Chondrocyte (in vitro differentiated cells): ENCODE data around the gene NOG. TPM values are rescaled to one million over a fixed set of nuclear protein-coding genes. Genes with fewer than 3 reads are reported as not detected.

Source experiments
- DNase-seq: peaks from one replicate; pipeline ENCODE4 v3.0.0; 2021; ENCODE audit warnings: mixed read lengths, low spot score
- H3K27ac Mint-ChIP-seq: one replicate; pipeline ENCODE4 v1.8.0; 2021; ENCODE audit warnings: mild to moderate bottlenecking, moderate library complexity, mixed read lengths; ENCODE audit not compliant: unreplicated experiment
- H3K27me3 Mint-ChIP-seq: 2 replicates; pipeline ENCODE4 v1.8.0; 2021; ENCODE audit warnings: low read depth, mixed read lengths
- H3K36me3 Mint-ChIP-seq: 2 replicates; pipeline ENCODE4 v1.8.0; 2021; ENCODE audit warnings: low read depth, mixed read lengths
- H3K4me1 Mint-ChIP-seq: 2 replicates; pipeline ENCODE4 v1.8.0; 2021; ENCODE audit warnings: low read depth, mild to moderate bottlenecking, mixed read lengths
- H3K4me3 Mint-ChIP-seq: one replicate; pipeline ENCODE4 v1.8.0; 2021; ENCODE audit warnings: mild to moderate bottlenecking, moderate library complexity, mixed read lengths; ENCODE audit not compliant: unreplicated experiment
- H3K9me3 Mint-ChIP-seq: 2 replicates; pipeline ENCODE4 v1.8.0; 2021; ENCODE audit warnings: low read depth, mixed read lengths
- total RNA-seq: library from RNA; stranded (reverse); gene quantifications from 3 replicates; pipeline ENCODE4 v1.2.1, GENCODE V29; 2021
- TF ChIP-seq, protein P1 (sequence below): fragments of 200-600 bp; sonication (generic); IDR thresholded peaks from 2 replicates; pipeline ENCODE4 v1.5.0; 2021; ENCODE audit warnings: antibody characterized with exemption, mild to moderate bottlenecking, moderate library complexity

The NOG gene
- total RNA-seq, 1 donor from 2014 or later: 1.4 TPM

DNA sequence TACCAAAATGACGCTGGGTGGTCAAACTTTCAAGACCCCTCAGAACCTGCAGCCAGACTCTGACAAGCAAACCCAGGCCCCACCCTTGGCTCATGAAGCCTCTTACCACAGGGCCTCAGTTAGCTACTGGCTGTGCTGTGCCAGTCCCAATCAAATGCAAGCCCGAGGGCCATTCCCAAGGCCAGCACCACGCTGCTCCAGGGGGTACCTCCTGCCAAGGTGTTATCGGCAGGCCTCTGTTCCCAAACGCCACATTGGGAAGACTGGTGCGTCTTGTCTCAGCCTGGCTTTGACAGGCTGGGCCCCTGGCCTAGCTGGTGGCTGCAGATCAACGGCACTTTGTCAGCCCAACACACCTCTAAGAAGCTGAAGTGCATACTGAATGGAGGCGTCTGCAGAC is 35.8 kb upstream of the NOG start:
- DNase-seq: no peak
- Mint-ChIP-seq H3K36me3 (no peaks in the 10 kb centered on the region), H3K27ac (no peak overlapping the region), H3K4me1 (no peaks in the 10 kb centered on the region), H3K9me3 (peaks cover 9% of the 10 kb centered on the region), H3K4me3 (no peak overlapping the region), H3K27me3 (peaks cover 2% of the 10 kb centered on the region)
- TF ChIP-seq, protein P1, sequence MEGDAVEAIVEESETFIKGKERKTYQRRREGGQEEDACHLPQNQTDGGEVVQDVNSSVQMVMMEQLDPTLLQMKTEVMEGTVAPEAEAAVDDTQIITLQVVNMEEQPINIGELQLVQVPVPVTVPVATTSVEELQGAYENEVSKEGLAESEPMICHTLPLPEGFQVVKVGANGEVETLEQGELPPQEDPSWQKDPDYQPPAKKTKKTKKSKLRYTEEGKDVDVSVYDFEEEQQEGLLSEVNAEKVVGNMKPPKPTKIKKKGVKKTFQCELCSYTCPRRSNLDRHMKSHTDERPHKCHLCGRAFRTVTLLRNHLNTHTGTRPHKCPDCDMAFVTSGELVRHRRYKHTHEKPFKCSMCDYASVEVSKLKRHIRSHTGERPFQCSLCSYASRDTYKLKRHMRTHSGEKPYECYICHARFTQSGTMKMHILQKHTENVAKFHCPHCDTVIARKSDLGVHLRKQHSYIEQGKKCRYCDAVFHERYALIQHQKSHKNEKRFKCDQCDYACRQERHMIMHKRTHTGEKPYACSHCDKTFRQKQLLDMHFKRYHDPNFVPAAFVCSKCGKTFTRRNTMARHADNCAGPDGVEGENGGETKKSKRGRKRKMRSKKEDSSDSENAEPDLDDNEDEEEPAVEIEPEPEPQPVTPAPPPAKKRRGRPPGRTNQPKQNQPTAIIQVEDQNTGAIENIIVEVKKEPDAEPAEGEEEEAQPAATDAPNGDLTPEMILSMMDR: no peak

DNA sequence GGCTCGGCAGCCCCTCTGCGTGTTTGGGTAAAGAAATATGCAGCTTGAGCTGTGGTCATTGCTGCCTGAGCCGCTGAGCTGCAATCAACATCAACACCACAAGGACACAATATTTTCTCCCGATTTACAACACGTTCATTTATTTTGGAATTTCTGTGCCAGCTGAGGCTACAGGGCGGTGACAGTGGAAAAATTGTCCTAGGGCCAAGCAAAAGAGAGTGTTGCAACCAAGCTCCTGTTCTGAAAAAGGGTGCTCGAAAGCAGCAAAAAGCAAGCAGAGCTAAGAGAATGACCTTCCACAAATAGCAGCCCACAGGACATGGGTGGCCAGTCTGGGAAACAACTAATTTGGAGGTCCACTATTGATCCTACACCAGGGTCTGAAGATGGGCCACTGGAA is 35.4 kb upstream of the NOG start:
- TF ChIP-seq, protein P1: no peak
- no peaks in the 10 kb centered on the region for H3K4me1 Mint-ChIP-seq
- peaks cover 9% of the 10 kb centered on the region for H3K9me3 Mint-ChIP-seq
- no peak overlapping the region for H3K27ac Mint-ChIP-seq
- no peak overlapping the region for H3K4me3 Mint-ChIP-seq
- H3K36me3 Mint-ChIP-seq: no peaks in the 10 kb centered on the region
- DNase-seq: no peak
- H3K27me3 Mint-ChIP-seq: peaks cover 2% of the 10 kb centered on the region

GRCh38 chr17:56570199-56570598 is 23.3 kb upstream of the NOG start:
- Mint-ChIP-seq H3K9me3 (no peaks in the 10 kb centered on the region), H3K36me3 (no peaks in the 10 kb centered on the region), H3K4me3 (no peak overlapping the region), H3K27me3 (peaks cover 10% of the 10 kb centered on the region), H3K27ac (no peak overlapping the region), H3K4me1 (no peaks in the 10 kb centered on the region)
- TF ChIP-seq, protein P1: no peak
- DNase-seq: no peak

DNA sequence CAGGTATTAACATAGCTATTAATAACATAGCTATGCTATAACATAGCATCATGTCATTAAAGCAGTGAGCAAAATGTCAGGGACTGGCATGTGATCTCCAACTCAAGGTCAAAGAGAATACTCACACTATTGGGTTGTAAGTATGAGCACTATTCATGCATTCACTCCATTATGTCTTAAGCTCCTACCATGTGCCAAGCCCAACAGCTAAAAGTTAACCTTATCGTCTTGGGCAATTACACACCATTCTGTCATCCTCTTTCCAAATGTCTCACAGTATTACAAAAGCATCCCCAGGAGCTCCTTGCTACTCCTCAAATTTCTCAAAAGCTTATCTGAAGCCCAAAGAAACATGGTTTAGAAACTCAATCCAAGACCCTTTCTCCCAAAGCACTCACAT is 22.0 kb upstream of the NOG start:
- H3K4me3 Mint-ChIP-seq: no peak overlapping the region
- peaks cover 13% of the 10 kb centered on the region for H3K27me3 Mint-ChIP-seq
- no peak for DNase-seq
- TF ChIP-seq, protein P1: no peak
- H3K27ac Mint-ChIP-seq: no peak overlapping the region
- no peaks in the 10 kb centered on the region for H3K4me1 Mint-ChIP-seq
- no peaks in the 10 kb centered on the region for H3K36me3 Mint-ChIP-seq
- no peaks in the 10 kb centered on the region for H3K9me3 Mint-ChIP-seq

DNA sequence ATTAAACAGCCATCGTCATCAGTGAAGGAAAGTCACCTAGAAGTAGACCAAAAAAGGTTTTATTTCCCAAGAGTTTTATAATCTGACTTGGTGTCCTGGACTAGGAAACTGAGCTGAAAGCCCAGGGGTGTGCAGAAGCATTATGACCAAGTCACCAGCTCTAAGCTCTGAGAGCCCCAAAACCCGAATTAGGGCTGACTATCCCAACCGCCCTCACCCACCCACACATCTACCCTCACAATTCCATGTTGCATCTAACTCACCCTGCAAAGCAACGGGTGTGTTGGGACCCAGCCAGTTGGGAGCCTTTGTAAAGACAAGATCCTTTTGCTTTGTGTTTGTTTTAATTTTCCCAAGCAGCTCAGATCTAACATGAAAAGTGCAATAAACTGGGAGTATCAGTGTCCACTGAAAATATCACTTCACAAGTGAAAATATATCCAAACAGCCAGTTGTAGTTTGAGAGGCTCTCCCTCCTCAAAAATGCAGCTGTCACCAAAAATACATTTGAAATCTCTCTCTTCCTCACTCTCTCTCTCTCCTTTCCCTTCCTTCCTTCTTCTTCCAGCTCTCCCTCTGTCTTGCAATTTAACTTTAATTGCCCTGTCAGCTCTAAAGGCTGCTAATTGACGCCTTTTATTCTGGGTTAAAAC is 16.2 kb upstream of the NOG start:
- Mint-ChIP-seq H3K36me3 (no peaks in the 10 kb centered on the region), H3K4me1 (no peaks in the 10 kb centered on the region), H3K4me3 (peak overlapping the region; percentile 26), H3K27ac (no peak overlapping the region), H3K9me3 (peaks cover 3% of the 10 kb centered on the region), H3K27me3 (peaks cover 21% of the 10 kb centered on the region)
- no peak for DNase-seq
- TF ChIP-seq, protein P1: no peak
